ENCODE data around the gene SNX1.

The SNX1 gene

DNA sequence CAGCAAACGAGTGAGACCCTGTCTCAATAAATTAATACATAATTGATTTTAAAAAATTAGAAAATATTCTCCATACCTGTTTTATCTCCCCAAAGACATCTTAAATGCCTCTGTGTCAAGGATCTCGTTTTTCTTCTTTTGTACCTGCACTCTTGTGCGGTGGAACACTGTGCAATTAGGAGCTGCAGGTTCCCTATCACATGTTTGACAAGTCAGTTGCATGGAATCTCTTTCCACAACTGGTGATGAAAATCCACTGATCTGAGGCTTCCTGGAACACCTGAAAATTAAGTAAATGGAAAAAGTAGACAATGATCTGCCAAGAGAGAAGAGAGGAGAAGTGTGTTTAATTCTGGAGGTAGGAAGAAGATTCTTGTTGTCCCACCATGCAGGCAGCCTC lies 52.8 kb downstream of the SNX1 start:
- no peak for DNase-seq

DNA sequence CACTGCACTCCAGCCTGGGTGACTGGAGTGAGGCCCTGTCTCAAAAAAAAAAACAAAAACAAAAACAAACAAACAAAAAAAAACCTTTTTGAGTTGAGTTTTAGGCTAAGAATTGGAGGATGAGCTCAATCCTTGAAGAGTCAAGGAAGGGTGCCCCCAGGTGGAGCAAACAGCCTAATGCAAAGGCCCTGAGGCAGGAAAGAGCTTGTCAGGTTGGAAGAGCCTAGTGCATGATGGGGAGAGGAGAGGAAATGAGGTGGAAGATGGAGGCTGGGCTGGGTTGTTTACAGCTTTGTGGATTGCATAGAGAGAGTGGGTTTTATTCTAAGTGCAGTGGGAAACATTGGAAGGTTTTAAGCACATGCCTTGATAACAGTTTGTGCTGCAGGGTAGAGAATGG lies 53.6 kb downstream of the SNX1 start:
- peak; percentile 83 for DNase-seq

DNA sequence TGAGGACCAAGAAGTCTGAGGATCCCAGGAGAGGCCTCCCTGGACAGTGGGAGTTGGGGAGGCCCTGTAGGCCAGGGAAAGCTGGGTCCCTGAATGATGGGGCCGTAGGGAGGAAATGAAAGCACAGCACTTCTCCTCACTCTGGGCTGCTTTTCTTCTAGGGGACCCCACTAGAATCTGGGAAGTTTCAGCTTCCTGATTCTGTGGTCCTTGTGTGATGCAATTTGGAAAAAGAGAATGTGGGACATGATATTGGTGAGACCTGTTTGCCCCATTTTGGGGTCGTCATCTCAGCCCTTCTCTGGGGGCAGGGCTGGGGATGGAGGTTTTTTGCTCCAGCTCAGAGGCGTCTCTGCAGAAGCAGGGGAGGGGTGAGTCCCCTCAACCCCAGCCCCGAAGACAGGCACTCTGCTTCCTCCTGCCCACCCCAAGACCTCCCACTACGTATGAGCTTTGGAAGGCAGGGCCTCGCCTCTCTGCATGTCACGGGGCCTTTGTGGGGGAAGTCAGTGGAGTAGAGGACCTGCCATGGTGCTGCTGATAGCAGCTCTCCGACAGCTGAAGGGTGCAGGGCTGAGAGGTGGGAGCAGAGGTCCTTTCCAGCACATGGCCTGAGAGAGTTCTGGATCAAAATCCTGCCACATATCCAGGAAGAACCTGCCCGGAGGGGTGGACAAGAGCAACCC lies 54.3 kb downstream of the SNX1 start:
- peak; percentile 78 for DNase-seq

DNA sequence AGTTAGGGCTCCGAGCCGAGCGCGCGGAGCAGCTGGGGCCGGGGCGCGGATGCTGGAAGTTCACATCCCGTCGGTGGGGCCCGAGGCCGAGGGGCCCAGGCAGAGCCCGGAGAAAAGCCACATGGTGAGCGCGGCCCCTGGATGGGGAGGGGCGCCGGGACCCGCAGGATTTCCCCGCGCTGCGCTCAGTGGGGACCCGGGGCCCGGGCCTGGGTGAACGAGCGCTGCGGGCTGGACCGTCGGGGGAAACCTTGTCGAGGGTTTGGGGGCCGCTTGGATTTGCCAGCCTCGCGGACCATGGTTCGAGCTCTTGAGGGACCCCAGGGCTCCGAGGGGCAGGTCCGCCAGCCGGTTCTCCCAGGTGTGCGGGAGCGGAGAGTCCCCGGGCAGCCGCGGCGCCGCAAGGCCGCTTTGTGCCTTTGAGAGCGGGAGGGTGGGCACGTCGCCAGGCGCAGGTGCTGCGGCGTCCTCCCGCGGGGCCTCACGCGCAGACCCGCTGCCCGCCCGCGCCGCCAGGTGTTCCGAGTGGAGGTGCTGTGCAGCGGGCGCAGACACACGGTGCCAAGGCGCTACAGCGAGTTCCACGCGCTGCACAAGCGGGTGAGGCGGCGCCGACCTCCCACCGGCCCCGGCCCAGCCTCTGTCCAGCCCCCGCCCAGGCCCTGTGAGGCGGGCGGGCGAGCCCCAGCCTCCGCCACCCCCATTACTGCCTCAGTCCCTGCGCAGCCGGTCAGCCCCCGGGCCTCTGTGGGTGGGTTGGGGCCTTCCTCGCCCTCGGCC lies 56.1 kb downstream of the SNX1 start, which contains the start of gene SNX22:
TSS of gene SNX22 (plus strand) at position 5 of the 780 bp plus-strand sequence. CDS start at position 50, 45 bp downstream.
- peak; percentile 39 for DNase-seq

DNA sequence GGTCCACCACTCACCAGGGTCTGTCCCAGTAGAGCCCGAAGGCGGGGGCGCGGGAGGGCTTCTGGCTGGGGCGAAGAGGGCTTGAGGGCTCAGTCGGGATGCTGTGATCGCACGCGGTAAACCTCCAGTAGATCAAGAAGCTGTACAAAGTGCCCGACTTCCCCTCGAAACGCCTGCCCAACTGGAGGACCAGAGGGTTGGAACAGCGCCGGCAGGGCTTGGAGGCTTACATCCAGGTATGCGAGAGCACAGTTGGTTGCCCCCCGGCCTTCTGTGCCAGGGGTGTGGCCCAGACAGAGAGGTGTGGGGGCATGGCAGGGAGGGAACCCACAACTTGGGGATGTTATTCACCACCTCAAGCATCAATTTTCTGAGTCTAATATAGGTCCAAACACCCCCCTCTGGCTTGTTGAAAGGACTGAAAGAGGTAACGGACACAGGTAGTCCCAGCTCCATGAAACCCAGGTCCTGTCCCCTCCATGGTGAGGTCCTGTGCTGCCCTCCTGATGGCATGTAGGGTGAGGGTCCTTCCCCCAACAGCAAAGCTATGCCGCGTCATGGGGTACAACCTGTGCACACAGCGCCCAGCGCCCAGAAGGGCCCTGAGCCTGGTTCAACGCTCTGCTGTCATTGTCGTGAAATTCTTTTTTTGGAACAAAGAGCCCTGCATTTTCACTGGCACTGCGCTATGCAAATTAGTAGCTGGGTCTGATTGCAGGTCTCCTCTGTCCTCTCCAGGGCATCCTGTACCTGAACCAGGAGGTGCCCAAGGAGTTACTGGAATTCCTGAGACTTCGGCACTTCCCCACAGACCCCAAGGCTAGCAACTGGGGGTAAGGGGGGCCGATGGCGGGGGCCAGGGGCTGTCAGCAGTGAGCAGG lies 57.0 kb downstream of the SNX1 start:
- DNase-seq: peak; percentile 60

DNA sequence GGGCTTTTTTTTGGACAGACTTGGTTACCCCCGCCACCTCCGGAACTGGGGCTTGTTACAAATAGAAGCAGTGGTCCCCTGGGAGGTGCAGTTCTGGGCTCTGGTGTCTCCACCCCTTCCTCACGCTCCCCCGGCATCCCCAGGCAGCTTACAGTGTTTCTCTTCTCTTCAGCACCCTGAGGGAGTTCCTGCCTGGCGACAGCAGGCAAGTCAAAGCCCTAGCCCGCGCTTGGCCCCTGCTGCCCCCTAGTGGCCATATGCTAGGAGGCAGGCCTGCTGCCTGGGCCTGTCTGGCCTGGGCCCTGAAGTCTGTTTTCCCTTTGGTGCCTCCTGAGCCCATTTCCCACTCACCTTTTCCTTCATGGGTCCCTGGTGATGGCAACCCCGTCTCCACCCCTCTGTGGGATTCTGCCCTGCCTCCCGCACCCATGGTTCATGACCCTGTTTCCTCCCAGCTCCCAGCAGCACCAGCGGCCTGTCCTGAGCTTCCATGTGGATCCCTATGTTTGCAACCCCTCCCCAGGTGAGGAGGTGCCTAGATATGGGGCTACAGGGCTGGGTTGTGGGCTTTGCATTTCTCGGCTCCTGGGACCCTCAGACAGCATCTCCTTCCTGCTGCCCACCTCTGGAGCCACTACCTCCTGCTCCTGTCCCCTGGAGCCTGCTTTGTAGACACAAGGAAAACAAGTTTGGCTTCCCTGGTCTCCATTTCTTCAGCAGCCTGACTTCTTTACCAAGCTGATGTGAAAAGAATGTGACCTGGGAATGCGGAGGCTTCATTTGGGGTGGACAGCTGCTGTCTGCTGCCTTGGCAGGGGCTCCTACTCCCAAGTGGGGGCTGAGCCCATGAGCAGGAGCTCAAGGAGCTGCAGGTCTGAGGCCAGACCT lies 57.9 kb downstream of the SNX1 start:
- peak; percentile 95 for DNase-seq

DNA sequence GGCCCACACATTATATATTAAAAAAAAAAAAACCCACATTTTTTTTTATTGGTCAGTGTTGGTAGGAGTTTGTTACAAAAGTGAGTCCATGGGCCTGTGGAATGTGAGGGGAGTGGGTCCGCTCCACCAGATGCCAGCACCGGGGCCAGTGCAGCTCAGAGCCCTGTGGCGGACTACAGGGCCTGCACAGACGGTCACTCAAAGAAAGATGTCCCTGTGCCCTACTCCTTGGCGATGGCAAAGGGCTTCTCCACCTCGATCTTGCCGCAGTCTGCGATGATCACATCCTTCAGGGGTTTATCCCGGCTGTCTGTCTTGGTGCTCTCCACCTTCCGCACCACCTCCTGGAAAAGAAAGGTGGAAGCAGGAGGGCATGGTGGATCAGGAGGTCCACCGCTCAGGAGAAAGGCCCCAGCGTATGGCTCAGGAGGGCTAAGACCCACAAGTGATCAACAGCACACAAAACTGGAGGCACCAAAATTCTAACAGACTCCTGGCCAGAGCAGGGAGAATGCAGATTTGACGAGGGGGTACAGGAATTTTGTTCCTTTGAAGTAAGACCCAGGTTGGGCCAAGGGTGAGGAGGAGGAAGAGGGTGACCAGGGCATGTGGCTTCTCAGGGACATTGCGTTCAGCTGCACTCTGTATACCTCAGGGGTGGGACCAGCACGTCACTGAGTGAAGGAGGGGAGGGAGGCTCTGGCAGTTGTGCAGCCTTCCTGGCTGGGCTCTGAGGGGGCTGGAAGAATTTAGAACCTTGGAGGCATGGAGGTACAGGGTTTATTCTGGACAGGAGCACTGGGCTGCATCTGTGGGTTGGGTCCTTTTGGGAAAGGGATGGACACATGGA lies 60.2 kb downstream of the SNX1 start:
- DNase-seq: no peak

DNA sequence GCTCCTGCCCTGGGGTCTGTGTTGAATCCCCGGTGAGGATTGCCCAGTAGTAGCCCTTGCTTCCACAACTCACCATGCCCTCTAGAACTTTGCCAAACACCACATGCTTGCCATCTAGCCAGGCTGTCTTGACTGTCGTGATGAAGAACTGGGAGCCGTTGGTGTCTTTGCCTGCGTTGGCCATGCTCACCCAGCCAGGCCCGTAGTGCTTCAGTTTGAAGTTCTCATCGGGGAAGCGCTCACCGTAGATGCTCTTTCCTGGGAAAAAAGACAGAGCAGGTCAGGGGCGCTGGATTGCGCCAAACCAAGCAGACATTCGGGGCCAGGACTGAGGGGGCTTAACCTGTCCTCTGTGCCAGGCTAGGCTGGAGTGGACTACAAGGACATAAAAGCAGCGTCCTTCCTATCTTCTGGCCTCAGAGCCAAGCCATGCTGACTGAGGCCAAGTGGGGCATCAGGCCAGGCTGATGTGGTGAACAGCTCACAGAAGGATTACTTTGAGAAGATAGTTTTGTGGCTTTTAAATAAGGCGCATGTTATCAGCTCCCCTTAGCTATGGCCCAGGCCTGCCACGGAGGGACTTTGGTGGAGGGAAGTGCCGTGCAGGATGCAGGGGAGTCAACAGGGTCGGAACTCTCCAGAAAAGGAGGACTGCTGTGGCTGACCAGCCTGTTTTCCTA lies 61.0 kb downstream of the SNX1 start:
- DNase-seq: peak; percentile 55

DNA sequence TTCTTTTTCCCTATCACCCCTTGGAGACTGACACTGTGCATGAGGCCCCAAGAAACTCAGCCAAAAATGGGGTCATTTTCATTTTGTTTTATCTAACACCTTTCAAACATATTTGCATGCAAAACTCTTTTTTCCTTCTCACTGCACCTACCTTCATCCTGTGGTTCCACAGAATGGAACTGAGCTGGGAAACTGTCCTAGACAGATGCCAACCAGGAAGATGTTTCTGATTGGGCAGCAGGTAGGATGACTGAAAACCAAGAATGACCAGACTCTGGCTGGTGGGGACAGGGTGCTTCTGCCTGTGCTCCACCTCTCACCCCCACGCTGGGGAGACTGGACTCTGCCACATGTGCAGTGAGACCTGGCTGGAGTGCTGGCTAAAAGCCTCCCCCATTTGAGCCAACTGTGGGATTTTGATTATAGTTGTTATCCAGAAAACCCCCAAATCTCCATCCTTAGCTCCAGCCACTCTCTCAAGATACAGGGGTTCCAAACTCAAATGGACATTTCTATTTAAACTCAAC lies 61.9 kb downstream of the SNX1 start:
- DNase-seq: no peak

DNA sequence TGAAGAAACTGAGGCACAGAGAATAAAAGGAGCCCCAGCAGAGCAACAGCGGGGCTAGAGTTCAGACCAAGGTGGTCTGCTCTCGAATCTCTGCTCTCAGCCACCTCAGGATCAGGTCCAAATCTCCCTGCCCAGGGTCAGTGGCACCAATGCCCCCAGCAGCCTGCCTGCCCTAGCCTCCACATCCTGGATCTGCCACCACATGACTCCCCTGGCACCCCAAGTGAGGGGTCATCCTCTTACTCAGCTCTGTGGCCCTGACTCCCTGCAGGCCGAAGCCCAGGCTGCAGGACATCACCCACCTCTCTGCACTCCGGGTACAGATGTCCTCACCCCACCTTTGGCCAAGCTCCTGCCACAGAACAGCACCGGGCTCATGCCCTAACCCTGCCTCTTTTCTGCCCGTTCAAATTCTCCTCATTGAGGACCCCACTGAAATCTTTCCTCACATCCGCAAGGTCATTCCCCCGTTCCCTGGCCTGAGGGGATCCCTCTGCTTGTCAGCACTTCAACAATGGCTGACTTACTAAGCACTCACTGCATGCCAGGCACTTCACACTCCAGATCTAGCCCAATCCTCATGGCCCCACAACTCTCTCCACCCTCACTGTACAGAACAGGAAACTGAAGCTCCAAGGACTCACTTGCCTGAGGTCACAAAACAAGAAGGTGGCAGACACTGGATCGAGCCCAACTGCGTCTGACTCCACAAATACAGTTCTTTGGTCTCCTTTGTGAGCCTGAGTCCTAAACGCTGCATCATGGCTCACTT lies 62.8 kb downstream of the SNX1 start:
- no peak for DNase-seq

DNA sequence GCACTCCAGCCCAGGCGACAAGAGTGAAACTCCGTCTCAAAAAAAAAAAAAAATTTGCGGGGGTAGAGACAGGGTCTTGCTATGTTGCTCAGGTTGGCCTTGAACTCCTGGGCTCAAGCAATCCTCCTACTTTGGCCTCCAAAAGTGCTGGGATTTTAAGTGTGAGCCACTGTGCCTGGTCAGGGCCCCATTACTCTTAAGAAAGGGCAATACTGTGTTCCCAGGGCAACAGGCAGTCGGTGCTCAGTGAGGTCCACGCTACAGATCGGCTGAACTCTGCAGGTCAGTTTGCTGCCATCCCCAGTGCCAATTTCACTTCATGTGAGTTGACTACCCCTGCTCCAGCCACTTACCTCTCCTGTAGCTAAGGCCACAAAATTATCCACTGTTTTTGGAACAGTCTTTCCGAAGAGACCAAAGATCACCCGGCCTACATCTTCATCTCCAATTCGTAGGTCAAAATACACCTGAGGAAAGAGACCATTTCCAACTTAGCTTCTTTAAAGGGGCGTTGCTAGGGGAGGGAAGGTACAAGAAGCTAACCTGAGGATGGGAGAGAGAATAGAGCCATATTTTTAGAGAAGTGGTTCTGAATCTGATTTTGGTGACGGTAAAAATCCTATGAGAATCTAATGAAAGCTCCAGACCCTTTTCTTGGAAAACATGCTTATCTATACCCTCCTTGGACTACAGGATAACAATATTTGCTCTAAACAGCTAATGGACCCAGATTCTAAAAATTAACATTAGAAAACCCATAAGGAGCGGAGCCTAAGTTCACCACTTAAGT lies 66.1 kb downstream of the SNX1 start:
- DNase-seq: no peak

DNA sequence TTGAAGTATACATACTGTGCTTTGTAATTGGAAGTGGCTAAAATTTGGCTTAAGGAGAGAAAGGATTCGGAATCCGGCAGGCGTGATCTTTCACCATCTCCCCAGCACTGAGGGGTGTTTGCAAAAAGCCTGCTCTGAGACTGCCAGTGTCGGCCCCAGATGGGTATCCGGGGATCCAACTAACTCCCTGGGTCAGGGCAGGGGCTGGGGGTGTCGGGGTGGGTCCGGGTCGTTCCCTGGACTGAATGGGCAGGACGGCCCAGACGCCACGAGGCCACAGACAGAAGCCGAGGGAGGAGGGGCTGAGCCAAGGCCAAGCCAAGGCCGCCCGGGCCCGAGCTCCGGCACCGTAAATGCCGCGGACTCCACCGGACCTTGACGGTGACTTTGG lies 66.7 kb downstream of the SNX1 start:
- no peak for DNase-seq

DNA sequence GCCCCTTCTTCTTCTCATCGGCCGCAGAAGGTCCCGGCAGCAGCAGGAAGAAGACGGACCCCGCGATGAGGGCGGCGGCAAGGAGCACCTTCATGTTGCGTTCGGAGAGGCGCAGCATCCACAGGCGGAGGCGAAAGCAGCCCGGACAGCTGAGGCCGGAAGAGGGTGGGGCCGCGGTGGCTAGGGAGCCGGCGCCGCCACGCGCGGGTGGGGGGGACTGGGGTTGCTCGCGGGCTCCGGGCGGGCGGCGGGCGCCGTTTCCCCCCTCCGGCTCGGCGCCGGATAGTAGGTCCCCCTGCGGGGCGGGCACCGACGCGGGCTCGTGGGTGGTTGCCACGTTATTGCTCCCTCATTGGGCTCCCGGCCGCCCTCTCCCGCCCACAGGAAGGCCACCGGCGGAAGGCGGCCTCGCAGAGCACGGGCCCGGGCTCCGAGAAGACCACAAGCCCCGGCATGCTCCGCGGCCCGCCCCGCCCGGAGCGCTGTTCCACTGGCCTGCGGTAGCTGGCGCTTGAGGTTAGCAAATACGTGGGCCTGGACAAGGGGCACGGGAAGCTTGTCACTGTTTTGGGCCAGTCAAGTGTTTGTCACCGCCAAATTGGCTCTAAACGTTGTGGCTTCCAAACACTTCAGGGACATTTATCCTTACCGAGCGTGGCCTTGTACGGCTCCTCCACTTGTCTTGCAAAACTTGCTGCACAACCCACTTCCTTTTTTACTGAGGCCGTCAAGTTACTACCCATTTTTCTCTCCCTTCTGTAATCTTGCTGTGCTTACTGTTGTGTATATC lies 67.3 kb downstream of the SNX1 start, which contains the start of gene PPIB:
TSS of gene PPIB (minus strand) at position 154 of the 790 bp plus-strand sequence. CDS start at position 118, 36 bp downstream.
- peak; percentile 99 for DNase-seq

DNA sequence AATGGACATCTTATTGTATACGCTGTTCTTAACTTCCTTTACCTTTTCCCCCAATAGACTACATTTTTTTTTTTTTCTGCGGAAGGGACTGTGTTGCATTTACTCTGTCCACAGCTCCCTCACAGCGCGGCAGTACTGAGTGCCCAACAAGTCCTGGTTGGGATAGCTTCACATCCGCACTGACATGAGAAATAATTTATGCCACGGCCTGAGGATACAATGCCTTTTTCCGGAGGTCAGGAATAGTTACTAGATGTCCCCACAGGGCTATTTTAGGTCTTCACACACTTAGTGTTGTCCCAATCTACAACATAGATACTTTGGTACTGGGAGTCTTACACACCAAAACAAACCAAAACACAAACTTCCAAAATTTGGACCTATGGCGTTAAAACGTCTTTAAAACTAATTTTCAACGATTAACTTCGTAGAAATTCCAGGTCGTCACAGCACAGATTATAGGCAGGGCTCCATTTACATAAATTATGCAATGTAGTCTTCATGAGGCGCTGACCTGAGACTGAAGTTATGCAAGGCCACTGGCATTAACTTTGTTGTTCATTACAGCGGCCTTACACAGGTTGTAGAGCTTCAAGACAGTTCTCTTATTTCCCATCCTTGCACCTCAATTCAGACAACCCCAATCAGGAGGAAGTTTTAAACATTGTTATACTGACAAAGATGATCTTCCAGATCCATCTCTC lies 68.0 kb downstream of the SNX1 start:
- peak; percentile 56 for DNase-seq

DNA sequence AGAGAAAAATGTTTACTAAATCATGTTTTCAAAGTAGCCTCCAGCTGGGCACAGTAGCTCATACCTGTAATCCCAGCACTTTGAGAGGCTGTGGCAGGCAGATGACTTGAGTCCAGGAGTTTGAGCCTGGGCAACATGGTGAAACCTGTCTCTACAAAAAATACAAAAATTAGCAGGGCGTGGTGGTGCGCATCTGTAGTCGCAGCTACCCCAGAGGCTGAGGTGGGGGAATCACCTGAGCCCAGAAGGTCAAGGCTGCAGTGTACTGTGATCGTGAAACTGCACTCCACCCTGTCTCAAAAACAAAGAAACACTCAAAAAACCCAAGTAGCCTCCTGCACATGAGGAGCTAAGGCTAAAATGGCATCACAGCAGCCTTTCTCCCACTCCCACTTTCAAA lies 68.7 kb downstream of the SNX1 start:
- DNase-seq: no peak

DNA sequence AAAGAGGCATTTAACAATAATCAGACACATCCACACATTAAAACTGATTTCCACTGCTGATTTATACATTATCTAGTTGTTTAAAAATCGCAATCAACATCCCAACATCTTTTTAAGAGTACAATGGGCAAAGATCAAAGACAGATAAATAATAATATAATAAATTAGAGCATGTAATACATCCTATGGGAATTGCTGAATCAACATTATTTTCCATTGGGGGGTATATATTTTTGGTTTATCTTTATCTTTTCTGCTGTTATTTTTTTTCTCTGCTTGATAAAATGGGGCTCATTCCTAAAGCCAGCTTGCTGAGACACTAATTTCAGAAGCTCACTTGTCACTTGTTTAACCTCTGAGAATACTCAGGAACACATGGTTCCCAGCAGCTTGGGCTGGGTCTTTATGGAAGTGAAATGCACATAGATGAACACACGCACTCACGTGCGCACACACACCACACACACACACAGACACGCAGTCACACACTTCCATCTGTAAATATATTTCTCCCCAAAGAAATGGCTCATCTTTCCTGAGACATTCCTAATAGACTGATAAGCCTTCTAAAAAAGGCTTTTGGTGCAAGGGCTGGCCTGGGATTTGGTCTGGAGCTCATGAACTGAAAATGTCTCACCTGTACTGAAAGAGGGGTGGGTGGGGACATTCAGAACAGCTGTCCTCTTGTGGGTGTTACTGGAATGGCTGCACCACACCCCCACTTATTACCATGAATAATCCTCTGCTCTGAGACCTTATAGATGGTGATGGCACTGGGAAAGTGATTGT lies 70.5 kb downstream of the SNX1 start:
- no peak for DNase-seq

All from hematopoietic multipotent progenitor cell treated with erythropoietin and hydrocortisone succinate and interleukin-3 and kit ligand, for 4 days (in vitro differentiated cells).